SU-DHL-6 (cell line): ENCODE measurements around the gene TEX47.

Source experiments
- CTCF ChIP-seq: fragments of 200-600 bp; sonication (generic); IDR thresholded peaks from one replicate; pipeline ENCODE4 v1.5.1; 2017; ENCODE audit warnings: antibody characterized with exemption, mild to moderate bottlenecking, low read length, moderate library complexity; ENCODE audit not compliant: insufficient read depth, poor library complexity, severe bottlenecking
- EZH2phosphoT487 ChIP-seq: fragments of 200-600 bp; sonication (generic), shearing (Covaris generic); conservative IDR thresholded peaks from 2 replicates; pipeline ENCODE4 v1.6.1; 2018; ENCODE audit warnings: mild to moderate bottlenecking, antibody characterized with exemption, low read length, moderate library complexity, mixed read lengths

GRCh38 chr7:88757371-88757770 is 38.2 kb downstream of the TEX47 start:
- TF ChIP-seq EZH2phosphoT487 (no peak), CTCF (no peak)
